HCT116 (cell line): ENCODE data around the gene PERCC1. TPM values are rescaled to one million over a fixed set of nuclear protein-coding genes. Genes with fewer than 3 reads are reported as not detected.

Experiments
- ATAC-seq: fragments of 200-7000 bp; cut with Tn5 transposase; 2 replicates; pipeline ENCODE4 v1.9.1; 2020; ENCODE audit warnings: mild to moderate bottlenecking, moderate library complexity
- BruUV-seq: library from RNA; stranded (reverse); fragments of 400-500 nt; replicated peaks from 2 replicates; lab custom pipeline; 2021; lab: Mats Ljungman, UMichigan
- CTCF ChIA-PET: fragments of 300-600 bp; sonication (Branson Sonifier 250); formaldehyde crosslinking; loops from one replicate; lab custom pipeline; 2021; ENCODE audit warnings: antibody characterized with exemption; lab: Charles Lee
- POLR2A ChIA-PET: fragments of 300-600, 350-600 bp; sonication (Branson Sonifier 250); formaldehyde crosslinking; loops from one replicate; lab custom pipeline; 2021; ENCODE audit warnings: antibody characterized with exemption; lab: Charles Lee
- RAD21 ChIA-PET, 2 experiments: fragments of 300-600 bp; sonication (Branson Sonifier 250); formaldehyde crosslinking; loops; one replicate each; lab custom pipeline; 2023; ENCODE audit warnings: low total read pairs in 2 of 2; ENCODE audit not compliant: uncharacterized antibody in 2 of 2, unreplicated experiment in 2 of 2, low non-redundant PET in 1 of 2; lab: Charles Lee
- DNase-seq: peaks from one replicate; pipeline ENCODE4 v3.0.0-alpha.2; 2010; ENCODE audit warnings: low read depth, low spot score
- H2AFZ ChIP-seq: fragments of 200-600 bp; shearing (Covaris generic), sonication (generic); 2 replicates; pipeline ENCODE4 v1.6.1; 2017; ENCODE audit warnings: low read depth, mixed run types, mixed read lengths, antibody characterized with exemption, low read length; ENCODE audit not compliant: poor library complexity, severe bottlenecking
- H3K27ac ChIP-seq: 2 replicates; pipeline ENCODE4 v1.5.1; 2012; ENCODE audit warnings: low read depth, low read length
- H3K27me3 ChIP-seq: fragments of 200-600 bp; sonication (generic); 2 replicates; pipeline ENCODE4 v1.6.1; 2016; ENCODE audit warnings: mixed run types, low read length, mixed read lengths; ENCODE audit not compliant: insufficient read depth
- H3K36me3 ChIP-seq, 2 experiments: fragments of 200-500 bp in 1 of 2; fragments of 200-600 bp in 1 of 2; sonication (Bioruptor generic) in 1 of 2; sonication (generic) in 1 of 2; 2 replicates each; pipeline versions ENCODE4 v1.5.1 to v1.6.1; 2014 to 2016; ENCODE audit warnings: low read length in 2 of 2, inconsistent platforms in 1 of 2, mixed read lengths in 1 of 2, mixed run types in 1 of 2; ENCODE audit not compliant: insufficient read depth in 2 of 2, control insufficient read depth in 1 of 2
- H3K4me1 ChIP-seq, 2 experiments: fragments of 200-600 bp in 1 of 2; sonication (generic) in 1 of 2; 2 replicates each; pipeline versions ENCODE4 v1.5.1 to v1.6.1; 2012 to 2017; ENCODE audit warnings: low read length in 2 of 2, inconsistent platforms in 1 of 2, mild to moderate bottlenecking in 1 of 2, mixed read lengths in 1 of 2, mixed run types in 1 of 2, moderate library complexity in 1 of 2; ENCODE audit not compliant: insufficient read depth in 2 of 2, control insufficient read depth in 1 of 2
- H3K4me2 ChIP-seq: fragments of 200-600 bp; sonication (generic); 2 replicates; pipeline ENCODE4 v1.6.1; 2017; ENCODE audit warnings: mixed run types, low read length, mixed read lengths
- H3K4me3 ChIP-seq, 2 experiments: fragments of 200-600 bp in 1 of 2; sonication (generic) in 1 of 2; replicated peaks in 1 of 2; 2 replicates each; pipeline ENCODE4 v1.5.1; 2011 to 2016; ENCODE audit warnings: low read length in 2 of 2, control low read depth in 1 of 2, low read depth in 1 of 2, mild to moderate bottlenecking in 1 of 2, mixed read lengths in 1 of 2, mixed run types in 1 of 2
- H3K79me2 ChIP-seq: fragments of 200-600 bp; sonication (generic); 2 replicates; pipeline ENCODE4 v1.6.1; 2017; ENCODE audit warnings: mild to moderate bottlenecking, mixed run types, low read length, moderate library complexity, mixed read lengths; ENCODE audit not compliant: insufficient read depth
- H3K9ac ChIP-seq: fragments of 200-600 bp; sonication (generic); 2 replicates; pipeline ENCODE4 v1.6.1; 2016; ENCODE audit warnings: low read length, mixed read lengths
- H3K9me2 ChIP-seq: fragments of 200-600 bp; sonication (generic), shearing (Covaris generic); 2 replicates; pipeline ENCODE4 v1.6.1; 2017; ENCODE audit warnings: mixed run types, mild to moderate bottlenecking, moderate library complexity; ENCODE audit not compliant: insufficient read depth
- H3K9me3 ChIP-seq, 2 experiments: fragments of 200-500 bp in 1 of 2; fragments of 200-600 bp in 1 of 2; sonication (Bioruptor generic) in 1 of 2; sonication (generic) in 1 of 2; 2 replicates each; pipeline ENCODE4 v1.6.1; 2014 to 2017; ENCODE audit warnings: low read length in 2 of 2, mixed read lengths in 2 of 2, inconsistent platforms in 1 of 2, low read depth in 1 of 2, mild to moderate bottlenecking in 1 of 2, mixed run types in 1 of 2, moderate library complexity in 1 of 2; ENCODE audit not compliant: control insufficient read depth in 1 of 2, insufficient read depth in 1 of 2
- H4K20me1 ChIP-seq: fragments of 200-600 bp; sonication (generic), shearing (Covaris generic); 2 replicates; pipeline ENCODE4 v1.6.1; 2017; ENCODE audit warnings: mixed run types, mild to moderate bottlenecking, moderate library complexity; ENCODE audit not compliant: insufficient read depth
- CEBPB ChIP-seq: IDR thresholded peaks from 2 replicates; pipeline ENCODE4 v1.6.1; 2012; ENCODE audit warnings: low read depth
- ELF1 ChIP-seq: IDR thresholded peaks from 2 replicates; pipeline ENCODE4 v1.6.1; 2012; ENCODE audit warnings: low read depth, borderline replicate concordance
- EZH2phosphoT487 ChIP-seq: fragments of 200-600 bp; IDR thresholded peaks from 2 replicates; pipeline ENCODE4 v1.6.1; 2018; ENCODE audit warnings: antibody characterized with exemption, borderline replicate concordance
- FOSL1 ChIP-seq: IDR thresholded peaks from 2 replicates; pipeline ENCODE4 v1.6.1; 2012; ENCODE audit warnings: low read depth
- JUND ChIP-seq: IDR thresholded peaks from 2 replicates; pipeline ENCODE4 v1.6.1; 2012
- POLR2A ChIP-seq: IDR thresholded peaks from 2 replicates; pipeline ENCODE4 v1.7.0; 2011; ENCODE audit warnings: borderline replicate concordance; ENCODE audit not compliant: insufficient read depth, insufficient read length; ENCODE audit errors: extremely low read depth
- SIN3A ChIP-seq: IDR thresholded peaks from 2 replicates; pipeline ENCODE4 v1.6.1; 2012; ENCODE audit warnings: low read depth
- SRF ChIP-seq: IDR thresholded peaks from 2 replicates; pipeline ENCODE4 v1.6.1; 2012; ENCODE audit warnings: low read depth
- TCF7L2 ChIP-seq: IDR thresholded peaks from 2 replicates; pipeline ENCODE4 v1.7.0; 2011; ENCODE audit warnings: borderline replicate concordance, inconsistent platforms; ENCODE audit not compliant: insufficient read depth, insufficient read length; ENCODE audit errors: extremely low read depth
- ZFX ChIP-seq: fragments of 450-650 bp; IDR thresholded peaks from 2 replicates; pipeline ENCODE4 v1.6.1; 2017
- ZNF274 ChIP-seq: fragments of 200-500 bp; sonication (Bioruptor generic); IDR thresholded peaks from 2 replicates; pipeline ENCODE4 v1.6.1; 2014; ENCODE audit warnings: mild to moderate bottlenecking, low read depth, low read length, inconsistent platforms
- intact Hi-C: fragments of 100-400 bp; cut with micrococcal nuclease; formaldehyde crosslinking; loops from 2 replicates; pipeline ENCODE4 v1.10.0; 2022
- total RNA-seq: library from RNA; stranded (reverse); gene quantifications from one replicate; pipeline ENCODE4 v1.2.1, GENCODE V29; 2021; ENCODE audit not compliant: unreplicated experiment
- TF ChIP-seq, protein P1 (sequence below): IDR thresholded peaks from 2 replicates; pipeline ENCODE4 v1.6.1; 2012
- TF ChIP-seq, protein P2 (sequence below): IDR thresholded peaks from 2 replicates; pipeline ENCODE4 v1.6.1; 2012
- TF ChIP-seq, protein P3 (sequence below), 3 experiments: fragments of 200-600 bp in 1 of 3; sonication (generic) in 1 of 3; IDR thresholded peaks in 2 of 3; conservative IDR thresholded peaks in 1 of 3; 2 replicates each; pipeline ENCODE4 v1.5.1; 2012 to 2017; ENCODE audit warnings: low read depth in 2 of 3, low read length in 2 of 3, antibody characterized with exemption in 1 of 3, borderline replicate concordance in 1 of 3, control low read depth in 1 of 3, mild to moderate bottlenecking in 1 of 3, mixed read lengths in 1 of 3, mixed run types in 1 of 3, moderate library complexity in 1 of 3; ENCODE audit not compliant: insufficient read depth in 1 of 3
- TF ChIP-seq, protein P4 (sequence below): IDR thresholded peaks from 2 replicates; pipeline ENCODE4 v1.6.1; 2011; ENCODE audit warnings: mild to moderate bottlenecking, low read length, moderate library complexity; ENCODE audit not compliant: insufficient replicate concordance; ENCODE audit errors: extremely low read depth

The PERCC1 gene
- total RNA-seq, 1 experiment from 2014 or later = not detected

GRCh38 chr16:1420111-1420539, 10.8 kb upstream of the PERCC1 start:
- peaks cover 6 to 36% of the 10 kb centered on the region in 2 experiments; a peak in 3 of 4 replicates for H3K4me1 ChIP-seq
- peak overlapping the region; percentile 69 for H3K27ac ChIP-seq
- H3K4me3 ChIP-seq = peak overlapping the region; percentile 97 to 100
- no peaks in the 10 kb centered on the region for H3K27me3 ChIP-seq
- BruUV-seq = TSS peak; percentile 89
- RAD21 ChIA-PET = no interaction called here
- TF ChIP-seq ELF1 (no peak), TCF7L2 (no peak), CEBPB (no peak), POLR2A (no peak), SRF (no peak), JUND (no peak), SIN3A (no peak), ZNF274 (no peak), ZFX (no peak), FOSL1 (no peak), EZH2phosphoT487 (no peak)
- TF ChIP-seq, protein P1, sequence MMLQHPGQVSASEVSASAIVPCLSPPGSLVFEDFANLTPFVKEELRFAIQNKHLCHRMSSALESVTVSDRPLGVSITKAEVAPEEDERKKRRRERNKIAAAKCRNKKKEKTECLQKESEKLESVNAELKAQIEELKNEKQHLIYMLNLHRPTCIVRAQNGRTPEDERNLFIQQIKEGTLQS = no peak
- TF ChIP-seq, protein P2, sequence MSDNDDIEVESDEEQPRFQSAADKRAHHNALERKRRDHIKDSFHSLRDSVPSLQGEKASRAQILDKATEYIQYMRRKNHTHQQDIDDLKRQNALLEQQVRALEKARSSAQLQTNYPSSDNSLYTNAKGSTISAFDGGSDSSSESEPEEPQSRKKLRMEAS = no peak
- TF ChIP-seq, protein P3, sequence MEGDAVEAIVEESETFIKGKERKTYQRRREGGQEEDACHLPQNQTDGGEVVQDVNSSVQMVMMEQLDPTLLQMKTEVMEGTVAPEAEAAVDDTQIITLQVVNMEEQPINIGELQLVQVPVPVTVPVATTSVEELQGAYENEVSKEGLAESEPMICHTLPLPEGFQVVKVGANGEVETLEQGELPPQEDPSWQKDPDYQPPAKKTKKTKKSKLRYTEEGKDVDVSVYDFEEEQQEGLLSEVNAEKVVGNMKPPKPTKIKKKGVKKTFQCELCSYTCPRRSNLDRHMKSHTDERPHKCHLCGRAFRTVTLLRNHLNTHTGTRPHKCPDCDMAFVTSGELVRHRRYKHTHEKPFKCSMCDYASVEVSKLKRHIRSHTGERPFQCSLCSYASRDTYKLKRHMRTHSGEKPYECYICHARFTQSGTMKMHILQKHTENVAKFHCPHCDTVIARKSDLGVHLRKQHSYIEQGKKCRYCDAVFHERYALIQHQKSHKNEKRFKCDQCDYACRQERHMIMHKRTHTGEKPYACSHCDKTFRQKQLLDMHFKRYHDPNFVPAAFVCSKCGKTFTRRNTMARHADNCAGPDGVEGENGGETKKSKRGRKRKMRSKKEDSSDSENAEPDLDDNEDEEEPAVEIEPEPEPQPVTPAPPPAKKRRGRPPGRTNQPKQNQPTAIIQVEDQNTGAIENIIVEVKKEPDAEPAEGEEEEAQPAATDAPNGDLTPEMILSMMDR (IDR thresholded peaks at IDR 0.05 in 2 of 3, conservative IDR thresholded peaks at IDR 0.05 in 1 of 3; ENCODE audit: borderline replicate concordance in 1 of 3, insufficient read depth in 1 of 3, low read depth in 2 of 3, low read length in 2 of 3) = no peak
- TF ChIP-seq, protein P4, sequence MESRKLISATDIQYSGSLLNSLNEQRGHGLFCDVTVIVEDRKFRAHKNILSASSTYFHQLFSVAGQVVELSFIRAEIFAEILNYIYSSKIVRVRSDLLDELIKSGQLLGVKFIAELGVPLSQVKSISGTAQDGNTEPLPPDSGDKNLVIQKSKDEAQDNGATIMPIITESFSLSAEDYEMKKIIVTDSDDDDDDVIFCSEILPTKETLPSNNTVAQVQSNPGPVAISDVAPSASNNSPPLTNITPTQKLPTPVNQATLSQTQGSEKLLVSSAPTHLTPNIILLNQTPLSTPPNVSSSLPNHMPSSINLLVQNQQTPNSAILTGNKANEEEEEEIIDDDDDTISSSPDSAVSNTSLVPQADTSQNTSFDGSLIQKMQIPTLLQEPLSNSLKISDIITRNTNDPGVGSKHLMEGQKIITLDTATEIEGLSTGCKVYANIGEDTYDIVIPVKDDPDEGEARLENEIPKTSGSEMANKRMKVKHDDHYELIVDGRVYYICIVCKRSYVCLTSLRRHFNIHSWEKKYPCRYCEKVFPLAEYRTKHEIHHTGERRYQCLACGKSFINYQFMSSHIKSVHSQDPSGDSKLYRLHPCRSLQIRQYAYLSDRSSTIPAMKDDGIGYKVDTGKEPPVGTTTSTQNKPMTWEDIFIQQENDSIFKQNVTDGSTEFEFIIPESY = no peak
- TF ChIP-seq, all 23 proteins: peak for 0
- H3K36me3 ChIP-seq = peaks cover 0 to 5% of the 10 kb centered on the region in 2 experiments; a peak in 1 of 4 replicates
- CTCF ChIA-PET = interaction anchor here (1.0 to 1.5 kb wide), 3 partner anchors 57 to 303 kb away, joined by 3 to 4 read pairs (median 3); no protein-coding TSS in a partner anchor
- POLR2A ChIA-PET = interaction anchor here (0.9 to 1.2 kb wide), 5 partner anchors 40 to 350 kb away, joined by 3 to 5 read pairs (median 3); no protein-coding TSS in a partner anchor
- no peaks in the 10 kb centered on the region for H3K9me3 ChIP-seq
- H3K9ac ChIP-seq = peak overlapping the region; percentile 93
- no peaks in the 10 kb centered on the region for H4K20me1 ChIP-seq
- intact Hi-C loops = no loop called here
- peak overlapping the region; percentile 96 for H3K4me2 ChIP-seq
- DNase-seq (no peak), ATAC-seq (peak; percentile 15; the same call in 1 of the 2 replicates)
- peaks cover 33% of the 10 kb centered on the region for H3K79me2 ChIP-seq
- no peak overlapping the region for H2AFZ ChIP-seq
- H3K9me2 ChIP-seq = no peaks in the 10 kb centered on the region
